HEK293 (cell line): ENCODE measurements around the gene MUC5B.

Experiments
- ATF2 ChIP-seq: fragments of 450-650 bp; formaldehyde crosslinking; IDR thresholded peaks from 2 replicates; pipeline ENCODE4 v1.5.1; 2016; ENCODE audit warnings: missing biosample characterization, missing genetic modification characterization, low read depth
- CTCF ChIP-seq: fragments of 450-650 bp; formaldehyde crosslinking; IDR thresholded peaks from 2 replicates; pipeline ENCODE4 v1.5.1; 2016; ENCODE audit warnings: missing biosample characterization, missing genetic modification characterization
- GLI2 ChIP-seq: fragments of 450-650 bp; formaldehyde crosslinking; IDR thresholded peaks from 2 replicates; pipeline ENCODE4; 2017; ENCODE audit warnings: missing biosample characterization, missing genetic modification characterization, low read depth, borderline replicate concordance
- KLF1 ChIP-seq: fragments of 450-650 bp; formaldehyde crosslinking; IDR thresholded peaks from 2 replicates; pipeline ENCODE4 v1.5.1; 2016; ENCODE audit warnings: missing biosample characterization, missing genetic modification characterization
- PRDM6 ChIP-seq: fragments of 450-650 bp; formaldehyde crosslinking; IDR thresholded peaks from 2 replicates; pipeline ENCODE4 v1.5.1; 2017; ENCODE audit warnings: missing biosample characterization, missing genetic modification characterization
- ZBTB48 ChIP-seq: fragments of 450-650 bp; formaldehyde crosslinking; IDR thresholded peaks from 2 replicates; pipeline ENCODE4 v1.5.1; 2016; ENCODE audit warnings: missing biosample characterization, missing genetic modification characterization
- ZNF155 ChIP-seq: fragments of 450-650 bp; formaldehyde crosslinking; IDR thresholded peaks from 2 replicates; pipeline ENCODE4 v1.5.1; 2016; ENCODE audit warnings: missing biosample characterization, missing genetic modification characterization
- ZNF157 ChIP-seq: fragments of 450-650 bp; formaldehyde crosslinking; IDR thresholded peaks from 2 replicates; pipeline ENCODE4 v1.5.1; 2016; ENCODE audit warnings: missing biosample characterization, missing genetic modification characterization
- ZNF416 ChIP-seq: fragments of 450-650 bp; formaldehyde crosslinking; IDR thresholded peaks from 2 replicates; pipeline ENCODE4 v1.5.1; 2016; ENCODE audit warnings: missing biosample characterization, missing genetic modification characterization
- ZNF777 ChIP-seq: fragments of 450-650 bp; formaldehyde crosslinking; IDR thresholded peaks from 2 replicates; pipeline ENCODE4 v1.5.1; 2017; ENCODE audit warnings: missing biosample characterization, missing genetic modification characterization, borderline replicate concordance

- TF ChIP-seq CTCF = no peak
- TF ChIP-seq KLF1 (tag by site-specific recombination) = no peak
- no peak for TF ChIP-seq ZNF416 (tag by site-specific recombination)
- TF ChIP-seq ZNF777 (tag by site-specific recombination) = no peak
- no peak for TF ChIP-seq ZNF155 (tag by site-specific recombination)
- no peak for TF ChIP-seq ZBTB48 (tag by site-specific recombination)
- no peak for TF ChIP-seq ATF2
- no peak for TF ChIP-seq ZNF157
- TF ChIP-seq PRDM6 = no peak
- TF ChIP-seq GLI2 (tag by site-specific recombination) = no peak
Measured at GRCh38 chr11:1276866-1277615, 54.2 kb downstream of the MUC5B start.
